8988T (cell line): ENCODE data around the gene TIAM1.

Experiments
- DNase-seq: peaks from one replicate; pipeline ENCODE4 v3.0.0; 2011

TIAM1 gene

GRCh38 chr21:31282095-31282709, 61.9 kb downstream of the TIAM1 start:
- no peak for DNase-seq

DNA sequence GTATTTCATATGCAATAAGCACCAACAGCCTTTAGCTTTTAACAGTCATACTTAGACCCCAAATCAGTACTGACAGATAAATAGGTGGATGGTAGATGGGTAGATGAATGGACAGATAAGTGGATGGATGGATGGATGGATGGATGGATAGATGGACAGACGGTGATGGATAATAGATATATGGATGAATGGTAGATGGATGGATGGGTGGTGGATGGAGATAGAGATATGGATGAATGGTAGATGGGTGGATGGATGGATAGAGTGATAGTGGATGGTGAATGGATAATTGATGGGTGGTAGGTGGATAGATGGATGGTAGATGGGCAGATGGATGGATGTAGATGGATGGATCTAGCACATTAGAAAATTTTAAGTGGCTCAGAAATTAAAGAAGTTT, 62.5 kb downstream of the TIAM1 start:
- DNase-seq, result no peak

GRCh38 chr21:31279986-31280385, 64.1 kb downstream of the TIAM1 start:
- no peak for DNase-seq

DNA sequence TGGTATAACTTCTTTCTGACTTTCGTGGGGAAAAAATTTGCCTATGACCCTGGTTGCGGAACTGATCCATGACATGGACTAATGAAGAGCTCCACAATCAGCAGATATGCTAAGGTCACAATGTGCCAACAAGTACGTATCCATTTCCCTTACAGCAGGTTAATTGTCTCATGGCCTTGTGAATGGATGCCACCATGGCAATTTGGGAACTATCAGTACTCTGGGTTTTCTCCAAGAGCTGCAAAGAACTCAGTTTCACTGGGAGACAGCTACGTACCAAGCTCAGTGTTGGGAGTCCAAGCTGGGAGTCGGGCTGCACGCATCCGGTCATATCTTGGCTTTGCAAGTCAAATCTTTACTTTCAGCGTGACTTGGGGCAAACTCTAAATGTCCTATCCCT, 64.8 kb downstream of the TIAM1 start:
- no peak for DNase-seq

DNA sequence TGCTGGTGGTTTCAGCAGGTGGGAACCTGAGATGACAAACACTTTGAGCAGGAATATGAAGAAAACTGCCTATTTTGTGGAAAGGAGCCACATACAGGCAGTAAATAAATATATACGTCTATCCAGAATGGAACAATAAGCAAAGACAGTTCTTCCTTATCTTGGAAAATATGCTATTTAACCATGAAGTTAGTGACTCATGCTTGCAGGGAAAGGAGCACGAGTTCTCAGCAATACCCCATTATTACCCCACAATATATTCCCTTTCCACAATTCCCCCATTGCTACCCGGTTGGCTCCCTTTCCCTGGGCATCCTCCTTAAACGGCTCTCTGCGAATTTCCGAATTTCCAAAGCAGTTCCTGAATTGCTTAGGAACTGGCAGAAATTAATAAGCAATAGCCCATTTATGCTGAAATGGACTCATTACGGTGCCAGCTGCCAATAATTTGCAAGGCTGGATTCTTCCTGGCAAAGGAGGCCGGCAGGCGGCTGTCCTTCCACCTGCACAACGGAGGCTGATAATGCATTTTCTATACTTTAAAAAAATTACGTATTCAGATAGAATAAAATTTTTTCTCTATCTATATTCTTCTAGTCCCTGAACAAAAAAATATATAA, 65.4 kb downstream of the TIAM1 start:
- no peak for DNase-seq

DNA sequence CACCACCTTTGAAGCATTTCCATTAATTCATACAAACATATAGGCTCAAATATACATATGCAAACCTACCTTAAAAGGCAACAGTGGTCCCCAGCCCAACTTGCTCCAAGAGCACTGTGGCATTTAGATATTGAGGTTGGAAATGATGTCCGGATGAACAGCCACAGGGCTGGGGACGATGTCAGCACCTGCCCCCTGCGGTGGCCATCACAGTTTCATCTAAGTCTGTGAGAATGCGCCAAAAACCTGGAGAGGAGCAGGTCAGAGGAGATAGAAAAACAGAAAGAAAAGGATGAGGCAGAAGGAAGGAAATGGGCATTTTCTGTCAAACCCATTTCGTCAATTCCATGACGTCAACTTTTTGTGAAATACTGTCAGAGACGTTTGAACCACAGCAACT, 67.4 kb downstream of the TIAM1 start:
- no peak for DNase-seq

GRCh38 chr21:31275901-31276300, 68.2 kb downstream of the TIAM1 start:
- DNase-seq, result no peak

- DNase-seq, result no peak
These were observed 70.8 kb downstream of the TIAM1 start for GRCh38 chr21:31273278-31273677.

- no peak for DNase-seq
These were observed 76.0 kb downstream of the TIAM1 start for GRCh38 chr21:31268090-31268489.

- DNase-seq, result no peak
These were observed 76.4 kb downstream of the TIAM1 start for GRCh38 chr21:31267644-31268043.

DNA sequence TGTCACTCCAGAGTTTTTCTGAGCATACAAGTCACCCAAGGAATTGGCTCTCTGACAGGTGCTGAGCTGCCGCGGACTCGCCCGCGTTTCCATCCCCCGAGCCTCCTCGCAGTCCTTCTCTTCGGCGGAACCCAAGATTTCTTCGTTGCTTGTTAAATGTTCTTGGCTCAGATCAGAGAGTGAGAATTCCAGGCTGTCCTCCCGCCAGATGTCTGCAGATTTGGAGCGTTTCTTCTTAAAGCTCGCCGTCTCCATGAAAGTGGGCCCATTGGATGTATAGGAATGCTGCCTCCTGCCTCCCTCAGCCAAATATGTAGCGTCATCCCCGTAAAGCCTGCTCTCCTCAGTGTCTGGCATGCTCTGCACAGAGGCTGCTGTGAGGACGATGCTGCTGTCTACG, 77.8 kb downstream of the TIAM1 start:
- DNase-seq, result no peak

GRCh38 chr21:31265366-31266013, 78.6 kb downstream of the TIAM1 start:
- DNase-seq, result no peak

DNA sequence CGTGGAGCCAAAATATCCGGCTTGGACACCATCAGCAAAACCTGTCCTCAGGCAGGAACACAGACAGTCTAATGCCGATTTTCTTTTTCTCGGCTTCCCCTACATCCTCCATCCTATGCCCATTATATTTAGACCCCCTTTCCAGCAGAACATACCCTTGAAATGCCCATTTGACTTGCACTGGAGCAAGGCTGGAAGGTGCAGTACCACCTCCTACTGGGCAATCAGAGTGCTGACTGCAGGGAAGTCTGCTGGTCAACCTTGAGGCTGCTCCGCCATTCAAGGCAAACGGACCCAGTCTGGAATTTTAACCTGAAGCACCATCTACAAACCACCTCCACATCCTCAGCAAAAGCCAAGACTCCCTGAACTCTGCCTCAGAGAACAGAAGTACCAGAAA, 79.5 kb downstream of the TIAM1 start:
- DNase-seq, result no peak

DNA sequence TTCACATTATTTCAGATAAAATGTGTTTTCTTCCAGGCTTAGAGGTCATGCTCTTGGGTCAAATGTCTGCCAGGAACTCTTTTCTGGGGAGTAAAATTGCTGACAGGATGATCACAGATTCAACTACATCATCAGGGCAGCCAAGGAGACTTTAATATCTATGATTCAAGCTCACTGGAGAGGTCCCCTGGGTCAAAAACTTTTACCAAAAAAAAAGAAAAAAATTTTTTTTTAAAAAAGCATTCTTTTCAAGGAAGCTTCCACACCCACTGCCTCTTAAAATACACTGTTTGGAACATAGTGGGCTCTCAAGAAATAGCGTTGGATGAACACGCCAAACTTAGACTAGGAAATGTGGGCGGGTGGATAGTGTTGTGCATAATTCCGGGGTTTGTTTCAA, 81.3 kb downstream of the TIAM1 start:
- DNase-seq, result no peak

DNA sequence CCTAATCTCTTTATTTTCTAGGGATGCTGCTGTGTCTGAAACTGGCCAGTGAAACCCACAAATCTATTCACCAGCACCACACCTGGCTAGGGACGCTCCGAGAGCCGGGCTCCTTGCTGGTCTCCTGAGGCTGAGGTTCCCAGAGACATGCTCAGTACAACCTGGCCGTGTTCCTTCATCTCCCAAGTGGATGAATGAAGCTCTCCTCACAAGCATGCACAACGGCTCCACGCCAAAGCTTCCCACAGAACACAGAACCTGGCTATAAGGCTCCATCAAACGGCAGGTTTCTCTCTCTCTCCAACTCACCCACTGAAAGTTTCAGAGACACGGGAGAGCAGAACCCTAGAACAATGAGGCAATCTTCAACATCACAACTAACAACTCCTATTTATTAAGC, 82.3 kb downstream of the TIAM1 start:
- DNase-seq, result no peak

GRCh38 chr21:31260790-31261189, 83.3 kb downstream of the TIAM1 start:
- DNase-seq, result no peak

DNA sequence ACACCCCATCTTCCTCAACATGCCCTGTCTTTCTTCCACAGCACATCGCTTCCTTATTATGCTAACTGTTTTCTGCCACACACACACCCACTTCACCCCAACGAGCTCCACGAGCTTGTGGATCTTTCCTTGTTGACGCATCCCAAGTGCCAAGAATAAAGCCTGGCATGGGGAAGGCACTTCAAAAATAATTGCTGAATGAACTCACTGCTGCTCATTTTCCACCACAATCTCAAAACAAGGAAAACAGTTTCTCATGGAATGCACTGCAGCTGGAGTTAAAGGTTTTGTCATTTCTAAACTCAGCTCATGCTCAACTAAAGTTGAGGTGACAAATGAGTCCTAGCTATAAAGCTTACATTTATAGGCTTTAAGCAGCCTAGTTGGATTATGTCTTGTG, 86.0 kb downstream of the TIAM1 start:
- DNase-seq, result no peak

DNA sequence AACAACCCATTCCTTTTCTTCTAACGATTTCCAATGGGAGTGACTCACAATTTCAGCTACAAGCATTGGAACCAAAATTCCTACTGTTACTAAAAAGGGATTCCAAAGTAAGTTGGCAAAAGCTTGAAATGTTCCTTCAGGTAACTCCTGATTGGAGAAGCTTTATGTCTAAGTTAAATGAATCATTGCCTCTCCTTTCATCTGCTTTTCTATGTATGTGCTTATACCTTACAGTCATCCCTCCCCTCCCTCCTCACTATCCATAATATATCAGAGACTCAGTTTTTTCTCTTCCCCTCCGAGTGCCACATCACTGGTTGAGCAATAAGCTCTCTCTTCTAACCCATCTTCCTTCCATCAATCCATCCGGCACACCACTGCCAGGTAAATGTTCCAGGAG, 86.8 kb downstream of the TIAM1 start:
- no peak for DNase-seq

DNA sequence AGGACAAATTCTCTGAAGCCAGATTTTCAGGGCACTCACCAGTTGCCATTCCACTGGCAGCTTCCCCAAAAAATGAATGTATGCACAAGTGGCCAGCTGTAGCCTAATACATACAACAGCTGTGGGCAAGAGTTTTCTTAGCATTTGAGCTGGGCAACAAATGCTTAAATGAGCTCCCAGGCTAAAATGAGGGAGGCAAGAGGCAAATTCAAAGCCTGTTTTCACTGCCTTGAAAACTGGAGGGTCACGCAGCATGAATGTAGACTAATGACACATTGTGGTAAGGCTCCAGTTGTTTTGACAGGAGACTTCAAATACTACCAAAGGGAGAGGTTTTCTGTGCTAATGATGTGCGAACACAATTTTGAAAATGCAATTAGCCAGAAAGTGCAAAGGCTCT, 88.2 kb downstream of the TIAM1 start:
- DNase-seq, result no peak

DNA sequence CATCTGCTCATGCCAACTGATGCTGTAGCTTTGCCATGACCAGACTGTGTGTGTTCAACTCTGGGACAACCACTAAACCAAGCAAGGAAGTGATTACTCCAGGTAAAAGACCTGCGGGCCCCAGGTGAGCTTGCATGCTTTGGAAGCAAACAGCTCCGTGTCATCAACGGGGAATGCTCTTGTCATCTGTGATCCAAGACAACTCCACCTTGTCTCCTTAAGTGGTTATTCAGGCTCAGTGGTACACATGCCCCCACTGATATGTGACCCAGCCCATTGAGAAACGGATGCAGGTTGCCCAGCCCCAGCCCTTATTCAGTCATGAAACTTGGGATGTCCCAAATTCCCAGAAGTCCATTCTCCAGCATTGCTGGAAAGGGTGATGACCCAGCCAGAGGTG, 89.0 kb downstream of the TIAM1 start:
- DNase-seq, result no peak

GRCh38 chr21:31254131-31254530, 89.9 kb downstream of the TIAM1 start:
- no peak for DNase-seq

GRCh38 chr21:31253684-31254083, 90.4 kb downstream of the TIAM1 start:
- no peak for DNase-seq

DNA sequence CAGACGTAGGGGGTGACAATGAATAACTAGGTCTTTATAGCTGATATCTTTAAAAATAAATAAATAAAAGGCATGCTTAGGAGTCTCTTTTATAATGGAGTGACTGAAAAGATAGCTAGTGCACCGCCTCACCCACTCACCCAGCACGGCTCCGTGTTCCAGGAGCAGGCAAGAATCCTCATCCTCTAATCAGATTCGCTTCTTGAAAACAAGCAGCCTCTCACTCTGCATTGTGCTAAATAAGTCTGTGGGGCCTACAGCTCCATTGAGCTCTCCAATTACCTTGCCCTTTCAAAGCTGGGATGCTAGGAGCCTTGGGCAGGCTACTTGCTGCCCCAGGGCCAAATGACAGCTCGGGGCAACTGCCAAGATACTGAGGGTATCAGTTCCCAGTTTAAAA, 91.5 kb downstream of the TIAM1 start:
- no peak for DNase-seq

- no peak for DNase-seq
These were observed 92.0 kb downstream of the TIAM1 start for GRCh38 chr21:31252091-31252490.

DNA sequence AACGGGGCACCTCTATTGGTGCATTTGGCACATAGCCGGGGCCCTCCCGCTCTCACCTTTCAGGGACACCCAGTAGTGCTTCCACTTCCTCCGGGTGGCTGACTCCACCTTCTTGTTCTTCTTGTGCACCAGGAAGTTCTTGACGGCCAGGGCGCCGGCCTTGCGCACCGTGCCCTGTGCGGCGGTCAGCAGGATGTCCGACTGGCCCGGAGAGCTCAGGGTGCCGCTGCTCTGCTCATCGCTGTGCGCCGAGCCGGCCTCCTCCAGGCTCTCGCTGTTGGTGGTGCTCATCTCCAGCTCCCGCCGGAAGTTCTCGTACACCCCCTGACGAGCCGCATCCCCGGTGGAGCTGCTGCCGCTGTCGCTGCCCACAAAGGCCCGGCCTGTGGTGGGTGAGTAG, 92.4 kb downstream of the TIAM1 start:
- DNase-seq, result no peak
